Stimulated activated CD8-positive, alpha-beta memory T cell treated with anti-CD3 and anti-CD28 coated beads, Interleukin-2, amount 100 ng/mL, for 1 hour (primary cell): ENCODE data around the gene APOBEC3G.
"Not testable (repeated sequence)": the region's sequence is repeated elsewhere in the genome, so short reads cannot be mapped to it uniquely, and the experiment has no call there.

Experiments used
- DNase-seq, 2 donors: peaks; one replicate each; pipeline ENCODE4 v3.0.0-alpha.2; 2020; ENCODE audit warnings: low read depth in 2 of 2

The APOBEC3G gene

GRCh38 chr22:39066442-39067276 is 10.4 kb upstream of the APOBEC3G start:
- DNase-seq = not testable (repeated sequence)

GRCh38 chr22:39068033-39068785 is 8.9 kb upstream of the APOBEC3G start:
- no peak for DNase-seq

GRCh38 chr22:39070186-39070585 is 6.9 kb upstream of the APOBEC3G start:
- no peak for DNase-seq

- DNase-seq = not testable (repeated sequence)
These were observed 4.5 kb upstream of the APOBEC3G start for GRCh38 chr22:39072581-39072981.

GRCh38 chr22:39073981-39074380 is 3.1 kb upstream of the APOBEC3G start:
- no peak for DNase-seq

GRCh38 chr22:39076155-39077025 is 685 bp upstream of the APOBEC3G start:
- not testable (repeated sequence) for DNase-seq

- not testable (repeated sequence) for DNase-seq
These were observed 837 bp downstream of the APOBEC3G start for GRCh38 chr22:39077912-39078311.

- no peak for DNase-seq
These were observed 1.3 kb downstream of the APOBEC3G start for GRCh38 chr22:39078329-39078728.

GRCh38 chr22:39079054-39079637 is 2.1 kb downstream of the APOBEC3G start:
- DNase-seq = not testable (repeated sequence)

GRCh38 chr22:39080052-39080762 is 3.1 kb downstream of the APOBEC3G start:
- no peak for DNase-seq

GRCh38 chr22:39081016-39081415 is 3.9 kb downstream of the APOBEC3G start:
- DNase-seq = no peak

GRCh38 chr22:39081598-39081997 is 4.5 kb downstream of the APOBEC3G start:
- no peak for DNase-seq

- no peak for DNase-seq
These were observed 6.4 kb downstream of the APOBEC3G start for GRCh38 chr22:39083212-39084165.

GRCh38 chr22:39084666-39085065 is 7.6 kb downstream of the APOBEC3G start:
- DNase-seq = no peak

- DNase-seq = no peak
These were observed 10.0 kb downstream of the APOBEC3G start for GRCh38 chr22:39087098-39087497.

GRCh38 chr22:39087881-39088684 is 11.0 kb downstream of the APOBEC3G start:
- DNase-seq = no peak

GRCh38 chr22:39088685-39089032 is 11.6 kb downstream of the APOBEC3G start:
- DNase-seq = no peak

GRCh38 chr22:39089928-39090327 is 12.9 kb downstream of the APOBEC3G start:
- no peak for DNase-seq
